Endodermal cell (in vitro differentiated cells): Measurements from ENCODE around the gene ARMC2. TPM values are rescaled to one million over a fixed set of nuclear protein-coding genes. Genes with fewer than 3 reads are reported as not detected.

Experiments used
- DNase-seq: peaks from one replicate; pipeline ENCODE4 v3.0.0-alpha.2; 2017
- H3K27ac ChIP-seq: 2 replicates; pipeline ENCODE4 v1.5.1; 2013; ENCODE audit warnings: mild to moderate bottlenecking, low read depth, low read length, moderate library complexity
- H3K27me3 ChIP-seq: 2 replicates; pipeline ENCODE4 v1.6.1; 2013; ENCODE audit warnings: mild to moderate bottlenecking, low read length, moderate library complexity; ENCODE audit not compliant: insufficient read depth, control insufficient read depth, poor library complexity, severe bottlenecking
- H3K36me3 ChIP-seq: 2 replicates; pipeline ENCODE4 v1.7.0; 2013; ENCODE audit warnings: mild to moderate bottlenecking, low read length, moderate library complexity; ENCODE audit not compliant: control insufficient read depth, insufficient read depth
- H3K4me1 ChIP-seq: one replicate; pipeline ENCODE4 v1.7.0; 2013; ENCODE audit warnings: low read length; ENCODE audit not compliant: control insufficient read depth, insufficient read depth
- H3K4me3 ChIP-seq: 2 replicates; pipeline ENCODE4 v1.5.1; 2013; ENCODE audit warnings: mild to moderate bottlenecking, low read length, moderate library complexity
- H3K9ac ChIP-seq: 2 replicates; pipeline ENCODE4 v1.6.1; 2013; ENCODE audit warnings: mild to moderate bottlenecking, low read length, moderate library complexity; ENCODE audit not compliant: poor library complexity, severe bottlenecking; ENCODE audit errors: extremely low read depth
- H3K9me3 ChIP-seq: 2 replicates; pipeline ENCODE4 v1.6.1; 2013; ENCODE audit warnings: mild to moderate bottlenecking, low read length, moderate library complexity; ENCODE audit not compliant: control insufficient read depth
- H3K27ac Mint-ChIP-seq: 2 replicates; pipeline ENCODE4 v1.8.0; 2020; ENCODE audit warnings: mixed read lengths
- H3K27me3 Mint-ChIP-seq: 2 replicates; pipeline ENCODE4 v1.8.0; 2021; ENCODE audit warnings: mild to moderate bottlenecking, mixed read lengths; ENCODE audit not compliant: insufficient read depth
- H3K36me3 Mint-ChIP-seq: 2 replicates; pipeline ENCODE4 v1.8.0; 2020; ENCODE audit warnings: low read depth, mixed read lengths
- H3K4me1 Mint-ChIP-seq: 2 replicates; pipeline ENCODE4 v1.8.0; 2020; ENCODE audit warnings: mixed read lengths
- H3K4me3 Mint-ChIP-seq: 2 replicates; pipeline ENCODE4 v1.8.0; 2020; ENCODE audit warnings: mild to moderate bottlenecking, moderate library complexity, mixed read lengths
- H3K9me3 Mint-ChIP-seq: 2 replicates; pipeline ENCODE4 v1.8.0; 2020; ENCODE audit warnings: mild to moderate bottlenecking, mixed read lengths
- WGBS, 2 experiments: methylation state at CpG; one replicate each; pipeline versions ENCODE4 v1.1.5 to v1.1.7; 2013; ENCODE audit warnings: missing lambda C conversion rate in 2 of 2, mixed read lengths in 1 of 2; ENCODE audit not compliant: insufficient coverage in 1 of 2, insufficient read length in 1 of 2; 5-methylcytosine and 5-hydroxymethylcytosine counted together
- total RNA-seq, 2 donors: library from RNA; stranded (reverse); fragmentation: NEBNext Ultra II Directional in 1 of 2; extraction: Animal tissue kit (Norgen Biotek cat#: 25700) in 1 of 2; gene quantifications; 2 replicates in 1 of 2; 3 replicates in 1 of 2; pipeline ENCODE4 v1.2.1, GENCODE V29; 2021
- TF ChIP-seq, protein P1 (sequence below): fragments of 200-600 bp; sonication (generic); conservative IDR thresholded peaks from 2 replicates; pipeline ENCODE4 v1.5.0; 2021; ENCODE audit warnings: antibody characterized with exemption, mild to moderate bottlenecking

The ARMC2 gene
- total RNA-seq, 2 donors from 2014 or later: 7.1 to 8.3 TPM

DNA sequence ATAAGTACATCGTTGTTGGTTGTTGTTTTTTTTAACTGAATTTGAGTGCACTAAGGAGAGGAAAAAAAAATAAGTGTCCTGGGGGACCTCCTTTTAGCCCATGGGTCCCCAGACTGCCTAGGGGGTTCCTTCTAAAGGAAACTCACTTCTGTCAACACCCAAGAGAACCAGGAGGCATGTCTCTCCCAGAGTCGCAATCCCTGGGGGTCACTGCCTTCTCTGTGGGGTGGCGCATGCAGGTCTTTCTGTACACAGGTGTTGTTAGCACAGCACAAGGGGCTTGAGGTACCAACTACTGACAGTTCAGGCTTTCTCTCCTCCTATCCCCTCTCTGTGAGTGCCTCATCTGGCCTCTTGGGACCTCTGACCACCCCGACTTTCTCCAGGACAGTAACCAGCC lies 7.3 kb upstream of the ARMC2 start:
- Mint-ChIP-seq H3K36me3 (no peaks in the 10 kb centered on the region), H3K9me3 (no peaks in the 10 kb centered on the region), H3K27me3 (peaks cover 20% of the 10 kb centered on the region), H3K4me1 (peaks cover 10% of the 10 kb centered on the region), H3K4me3 (no peak overlapping the region), H3K27ac (no peak overlapping the region)
- H3K36me3 ChIP-seq: no peaks in the 10 kb centered on the region
- WGBS, 2 experiments: 91 to 93% methylated on average over 2 to 4 of the region's 4 CpGs
- H3K27ac ChIP-seq: no peak overlapping the region
- peaks cover 7% of the 10 kb centered on the region for H3K27me3 ChIP-seq
- TF ChIP-seq, protein P1, sequence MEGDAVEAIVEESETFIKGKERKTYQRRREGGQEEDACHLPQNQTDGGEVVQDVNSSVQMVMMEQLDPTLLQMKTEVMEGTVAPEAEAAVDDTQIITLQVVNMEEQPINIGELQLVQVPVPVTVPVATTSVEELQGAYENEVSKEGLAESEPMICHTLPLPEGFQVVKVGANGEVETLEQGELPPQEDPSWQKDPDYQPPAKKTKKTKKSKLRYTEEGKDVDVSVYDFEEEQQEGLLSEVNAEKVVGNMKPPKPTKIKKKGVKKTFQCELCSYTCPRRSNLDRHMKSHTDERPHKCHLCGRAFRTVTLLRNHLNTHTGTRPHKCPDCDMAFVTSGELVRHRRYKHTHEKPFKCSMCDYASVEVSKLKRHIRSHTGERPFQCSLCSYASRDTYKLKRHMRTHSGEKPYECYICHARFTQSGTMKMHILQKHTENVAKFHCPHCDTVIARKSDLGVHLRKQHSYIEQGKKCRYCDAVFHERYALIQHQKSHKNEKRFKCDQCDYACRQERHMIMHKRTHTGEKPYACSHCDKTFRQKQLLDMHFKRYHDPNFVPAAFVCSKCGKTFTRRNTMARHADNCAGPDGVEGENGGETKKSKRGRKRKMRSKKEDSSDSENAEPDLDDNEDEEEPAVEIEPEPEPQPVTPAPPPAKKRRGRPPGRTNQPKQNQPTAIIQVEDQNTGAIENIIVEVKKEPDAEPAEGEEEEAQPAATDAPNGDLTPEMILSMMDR: no peak
- DNase-seq: no peak
- H3K4me3 ChIP-seq: no peak overlapping the region
- H3K9ac ChIP-seq: no peak overlapping the region
- H3K4me1 ChIP-seq: no peaks in the 10 kb centered on the region
- H3K9me3 ChIP-seq: no peaks in the 10 kb centered on the region

GRCh38 chr6:108841377-108841855 lies 6.8 kb upstream of the ARMC2 start:
- H3K4me3 Mint-ChIP-seq: no peak overlapping the region
- TF ChIP-seq, protein P1: no peak
- no peak overlapping the region for H3K4me3 ChIP-seq
- H3K9ac ChIP-seq: no peak overlapping the region
- peaks cover 20% of the 10 kb centered on the region for H3K27me3 Mint-ChIP-seq
- H3K36me3 Mint-ChIP-seq: no peaks in the 10 kb centered on the region
- no peaks in the 10 kb centered on the region for H3K4me1 ChIP-seq
- no peaks in the 10 kb centered on the region for H3K9me3 Mint-ChIP-seq
- H3K36me3 ChIP-seq: no peaks in the 10 kb centered on the region
- 81 to 92% methylated on average over 3 to 5 of the region's 5 CpGs for WGBS, 2 experiments
- no peaks in the 10 kb centered on the region for H3K9me3 ChIP-seq
- H3K27ac Mint-ChIP-seq: no peak overlapping the region
- H3K27ac ChIP-seq: no peak overlapping the region
- H3K4me1 Mint-ChIP-seq: peaks cover 10% of the 10 kb centered on the region
- peaks cover 9% of the 10 kb centered on the region for H3K27me3 ChIP-seq
- no peak for DNase-seq

GRCh38 chr6:108844135-108844534 lies 4.1 kb upstream of the ARMC2 start:
- Histone ChIP-seq H3K27me3 (peaks cover 9% of the 10 kb centered on the region), H3K4me3 (no peak overlapping the region), H3K9ac (no peak overlapping the region), H3K27ac (no peak overlapping the region), H3K9me3 (no peaks in the 10 kb centered on the region), H3K4me1 (peaks cover 2% of the 10 kb centered on the region), H3K36me3 (no peaks in the 10 kb centered on the region)
- no peak overlapping the region for H3K4me3 Mint-ChIP-seq
- no peaks in the 10 kb centered on the region for H3K9me3 Mint-ChIP-seq
- 92 to 95% methylated on average over 2 to 3 of the region's 3 CpGs for WGBS, 2 experiments
- no peak for DNase-seq
- no peaks in the 10 kb centered on the region for H3K36me3 Mint-ChIP-seq
- H3K27ac Mint-ChIP-seq: no peak overlapping the region
- TF ChIP-seq, protein P1: no peak
- peaks cover 3% of the 10 kb centered on the region for H3K27me3 Mint-ChIP-seq
- H3K4me1 Mint-ChIP-seq: peaks cover 9% of the 10 kb centered on the region
